GM08714 (cell line): Measurements from ENCODE around the gene ADARB1.

Experiments
- H3K4me3 ChIP-seq: fragments of 200-500 bp; sonication (Bioruptor generic); 2 replicates; pipeline ENCODE4 v1.5.1; 2014; ENCODE audit warnings: mild to moderate bottlenecking, low read length, inconsistent platforms
- ZNF274 ChIP-seq: IDR thresholded peaks from 2 replicates; pipeline ENCODE4 v1.6.1; 2012; ENCODE audit warnings: mild to moderate bottlenecking, low read depth, low read length

The ADARB1 gene

DNA sequence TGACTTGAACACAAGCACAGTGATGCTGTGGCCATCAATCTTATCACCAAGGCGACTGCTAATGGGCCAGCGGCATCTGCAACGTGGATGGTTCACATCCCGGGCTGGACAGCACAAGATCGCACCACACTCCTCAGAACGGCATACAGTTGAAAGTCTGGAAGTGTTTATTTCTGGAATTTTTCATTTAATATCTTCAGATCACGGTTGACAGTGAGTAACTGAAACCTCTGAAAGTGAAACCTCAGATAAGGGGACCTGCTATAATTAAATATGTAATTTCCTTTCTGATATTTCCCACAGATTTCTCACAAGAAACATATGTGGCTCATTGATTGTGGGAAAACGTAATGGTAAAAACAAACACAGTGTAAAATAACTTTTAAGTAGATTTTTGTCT, 129.6 kb downstream of the ADARB1 start:
- no peak overlapping the region for H3K4me3 ChIP-seq
- TF ChIP-seq ZNF274: no peak

DNA sequence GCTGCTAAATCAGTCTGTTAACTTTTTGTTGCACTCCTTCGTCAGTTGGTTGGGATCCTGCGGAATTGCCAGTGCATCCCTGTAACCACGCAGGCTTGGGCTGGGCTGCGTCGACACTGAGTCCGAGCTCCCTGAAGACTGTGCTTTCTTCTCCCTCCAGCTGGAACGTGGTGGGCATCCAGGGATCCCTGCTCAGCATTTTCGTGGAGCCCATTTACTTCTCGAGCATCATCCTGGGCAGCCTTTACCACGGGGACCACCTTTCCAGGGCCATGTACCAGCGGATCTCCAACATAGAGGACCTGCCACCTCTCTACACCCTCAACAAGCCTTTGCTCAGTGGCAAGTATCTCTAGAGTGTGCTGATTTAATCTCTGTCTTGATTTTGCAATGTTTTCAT, 130.0 kb downstream of the ADARB1 start:
- no peak overlapping the region for H3K4me3 ChIP-seq
- TF ChIP-seq ZNF274: no peak

DNA sequence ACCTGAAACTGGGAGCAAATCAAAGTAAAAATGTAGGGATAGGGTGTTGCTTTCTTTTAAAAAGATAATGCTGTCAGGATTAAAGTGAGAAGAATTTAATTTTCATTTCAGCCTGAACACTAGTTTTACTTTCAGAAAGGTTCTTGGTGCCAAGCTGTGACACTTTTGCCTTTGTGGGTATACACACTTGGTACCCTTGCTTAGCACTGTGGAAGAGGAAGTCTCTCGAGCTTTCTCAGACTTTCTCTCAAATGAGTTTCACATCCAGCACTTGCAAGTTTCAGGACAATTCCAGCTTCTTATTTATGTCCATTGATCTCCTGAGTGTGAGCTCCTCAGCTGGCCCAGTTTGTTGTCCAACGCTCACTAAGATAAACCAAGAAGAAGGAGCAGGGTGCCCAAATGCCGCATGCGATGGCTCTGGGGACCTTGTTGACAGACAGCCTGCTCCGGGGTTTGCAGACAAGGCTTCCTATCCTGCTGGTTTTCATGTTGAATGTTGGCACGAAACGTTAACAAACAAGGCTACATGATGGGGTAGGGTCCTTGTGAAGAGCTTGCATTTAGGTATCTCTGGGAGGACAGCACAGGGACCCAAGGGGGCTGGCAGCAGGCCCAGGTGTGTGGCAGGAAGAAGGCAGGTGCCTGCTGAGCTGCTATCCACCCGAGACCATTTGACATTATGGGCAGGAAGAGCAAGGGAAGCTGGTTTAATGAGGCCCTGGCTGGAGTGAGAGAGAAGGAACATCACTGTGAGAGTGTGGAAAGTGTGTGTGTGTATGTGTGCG, 133.7 kb downstream of the ADARB1 start:
- no peak for TF ChIP-seq ZNF274
- H3K4me3 ChIP-seq: no peak overlapping the region

DNA sequence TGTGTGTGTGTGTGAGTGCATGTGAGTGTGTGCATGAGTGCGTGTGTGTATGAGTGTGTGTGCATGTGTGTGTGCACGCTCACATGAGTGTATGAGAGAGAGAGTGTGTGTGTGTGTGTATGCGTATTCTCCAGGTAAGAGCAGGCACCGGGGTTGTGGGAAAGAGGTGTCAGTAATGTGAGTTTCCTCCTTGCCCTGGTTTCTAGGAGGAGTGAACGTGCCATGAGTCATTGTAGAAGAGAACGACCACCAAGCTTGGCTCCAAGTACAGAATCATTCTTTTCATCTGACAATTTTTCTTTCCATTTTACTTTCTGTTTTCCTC, 134.2 kb downstream of the ADARB1 start:
- TF ChIP-seq ZNF274: no peak
- no peak overlapping the region for H3K4me3 ChIP-seq

DNA sequence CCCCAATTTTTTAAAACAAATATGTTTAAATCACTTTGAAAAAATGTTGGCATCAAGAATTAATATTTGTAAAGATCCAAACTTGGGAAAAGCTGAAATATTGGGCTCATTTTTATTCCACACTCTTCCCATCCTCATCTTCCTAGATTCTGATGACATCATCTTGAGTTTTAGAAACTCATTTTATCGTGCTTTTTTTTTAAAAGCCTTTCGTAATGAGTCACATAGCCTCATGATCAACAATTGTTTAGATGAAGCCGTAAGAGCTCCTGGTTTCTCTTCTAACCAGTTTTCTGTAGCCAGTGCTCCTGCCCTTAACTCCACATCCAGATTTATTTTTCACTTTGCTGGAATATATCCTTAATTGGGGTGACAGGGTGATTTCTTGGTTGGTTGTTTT, 134.7 kb downstream of the ADARB1 start:
- H3K4me3 ChIP-seq: no peak overlapping the region
- no peak for TF ChIP-seq ZNF274

DNA sequence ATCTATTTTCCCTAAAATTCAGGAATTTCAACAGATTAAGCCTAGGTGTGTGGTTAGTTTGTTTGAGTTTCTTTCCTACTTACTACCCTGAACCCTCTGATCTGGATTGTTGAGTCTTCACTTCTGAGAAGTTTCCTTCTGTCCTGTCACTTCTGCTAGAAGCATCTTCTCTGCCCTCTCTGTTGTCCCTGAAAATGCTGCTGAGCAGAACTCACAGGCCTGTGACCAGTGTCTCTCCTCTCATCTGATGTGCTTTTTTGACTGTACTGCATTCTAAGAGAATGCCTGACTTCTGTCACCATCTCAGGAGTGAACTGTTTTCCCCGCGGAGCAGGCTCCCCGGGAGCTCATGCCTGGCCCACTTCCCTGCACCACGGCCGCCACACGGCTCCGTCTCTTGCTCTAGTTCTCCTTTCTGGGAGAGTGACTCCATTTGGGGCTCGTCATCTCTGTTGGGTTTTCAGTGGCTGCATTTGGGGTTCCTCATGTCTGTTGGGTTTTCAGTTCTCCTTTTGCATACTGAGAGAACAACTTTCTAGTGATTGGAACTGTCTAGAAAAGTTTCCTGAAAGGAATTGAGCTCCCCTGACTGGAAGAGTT, 135.4 kb downstream of the ADARB1 start:
- H3K4me3 ChIP-seq: no peak overlapping the region
- TF ChIP-seq ZNF274: no peak

DNA sequence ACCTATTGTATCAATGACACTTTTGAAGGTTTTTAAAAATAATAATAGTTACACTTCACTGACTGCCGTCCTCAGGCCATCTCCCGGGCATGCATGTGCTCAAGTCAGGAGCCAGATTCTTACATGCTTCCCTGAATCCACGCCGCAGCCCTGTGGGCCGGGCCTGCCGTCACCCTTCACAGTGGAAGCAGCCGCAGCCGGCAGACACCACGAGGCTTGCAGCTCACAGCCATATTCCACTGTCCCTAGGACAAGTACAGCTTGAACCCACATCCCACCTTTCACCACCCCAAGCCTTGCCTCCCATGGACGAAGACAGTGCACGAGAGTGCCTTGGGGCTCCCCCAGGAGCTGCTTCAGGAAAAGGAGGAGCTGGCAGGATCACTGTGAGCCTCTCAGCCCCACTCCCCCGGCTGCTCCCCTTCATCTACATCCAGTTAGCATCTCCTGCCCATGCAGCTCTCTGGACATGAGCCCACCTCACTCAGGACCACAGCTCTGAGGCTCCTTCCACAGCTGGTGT, 136.1 kb downstream of the ADARB1 start:
- no peak overlapping the region for H3K4me3 ChIP-seq
- TF ChIP-seq ZNF274: no peak

DNA sequence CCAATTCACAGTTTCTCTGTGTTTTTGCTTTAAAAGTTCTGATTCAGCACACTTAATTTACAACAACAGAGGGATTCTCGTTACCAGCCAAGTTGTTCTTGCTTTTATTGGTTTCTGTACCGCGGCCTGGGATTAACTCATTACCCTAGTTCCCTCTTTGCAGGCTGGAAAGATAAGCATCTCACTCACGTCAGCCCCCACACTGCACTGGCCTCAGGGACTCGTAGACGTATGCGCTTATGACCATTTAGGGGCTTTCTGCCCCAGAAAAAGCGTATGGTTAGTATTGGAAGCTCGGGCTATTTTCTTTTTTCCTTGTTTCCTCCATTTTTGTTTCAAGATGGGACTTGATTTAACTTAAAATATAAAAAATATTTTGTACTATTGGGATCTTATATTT, 137.3 kb downstream of the ADARB1 start:
- no peak for TF ChIP-seq ZNF274
- H3K4me3 ChIP-seq: no peak overlapping the region

DNA sequence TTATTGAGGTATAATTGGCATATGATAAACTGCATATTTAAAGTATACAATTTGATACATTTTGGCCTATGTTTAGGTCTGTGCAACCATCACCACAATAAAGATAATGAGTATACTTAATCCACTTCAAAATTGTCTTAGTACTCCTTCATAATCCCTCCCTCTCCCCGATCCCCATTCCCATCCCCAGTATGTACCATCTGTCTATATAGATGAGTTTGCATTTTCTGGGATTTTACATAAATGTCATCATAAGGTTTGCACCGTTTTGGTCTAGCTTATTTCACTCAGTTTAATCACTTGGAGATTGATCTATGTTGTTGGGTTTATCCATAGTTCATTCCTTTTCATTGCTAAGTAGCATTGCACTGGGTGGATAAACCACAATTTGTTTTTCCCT, 139.0 kb downstream of the ADARB1 start:
- no peak overlapping the region for H3K4me3 ChIP-seq

DNA sequence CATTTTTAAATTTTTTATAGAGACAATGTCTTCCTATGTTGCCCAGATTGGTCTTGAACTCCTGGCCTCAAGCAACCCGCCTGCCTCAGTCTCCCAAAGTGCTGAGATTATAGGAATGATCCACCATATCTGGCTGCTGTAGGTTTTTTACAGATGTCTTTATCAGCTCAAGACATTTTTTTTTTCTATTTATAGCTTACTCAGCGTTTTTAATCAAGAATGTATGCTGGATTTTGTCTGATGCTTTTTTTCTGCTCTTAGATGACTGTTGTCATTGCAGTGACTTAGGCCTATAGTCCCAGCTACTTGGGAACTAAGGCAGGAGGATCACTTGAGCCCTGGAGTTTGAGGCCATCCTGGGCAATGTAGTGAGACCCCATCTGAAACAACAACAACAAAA, 140.8 kb downstream of the ADARB1 start:
- no peak for TF ChIP-seq ZNF274
- no peak overlapping the region for H3K4me3 ChIP-seq

More for the DNA sequence above, 139.0 kb downstream of the ADARB1 start:
- no peak for TF ChIP-seq ZNF274

DNA sequence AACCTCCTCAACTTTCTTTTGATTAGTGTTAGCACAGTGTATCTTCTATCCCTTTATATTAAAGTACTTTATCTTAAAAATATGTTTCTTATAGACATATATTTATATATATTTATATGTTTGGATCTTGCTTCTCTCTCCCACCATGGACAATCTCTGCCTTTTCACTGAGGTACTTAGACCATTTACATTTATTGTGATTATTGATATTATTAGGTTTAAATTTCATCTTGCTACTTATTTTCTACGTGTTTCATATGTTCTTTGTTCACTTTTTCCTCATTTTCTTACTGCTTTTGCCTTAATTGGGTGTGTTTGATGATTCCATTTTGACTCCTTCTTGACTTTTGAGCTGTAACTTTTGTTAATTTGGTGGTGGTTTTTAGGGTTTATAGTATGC, 142.6 kb downstream of the ADARB1 start:
- no peak for TF ChIP-seq ZNF274
- H3K4me3 ChIP-seq: no peak overlapping the region

DNA sequence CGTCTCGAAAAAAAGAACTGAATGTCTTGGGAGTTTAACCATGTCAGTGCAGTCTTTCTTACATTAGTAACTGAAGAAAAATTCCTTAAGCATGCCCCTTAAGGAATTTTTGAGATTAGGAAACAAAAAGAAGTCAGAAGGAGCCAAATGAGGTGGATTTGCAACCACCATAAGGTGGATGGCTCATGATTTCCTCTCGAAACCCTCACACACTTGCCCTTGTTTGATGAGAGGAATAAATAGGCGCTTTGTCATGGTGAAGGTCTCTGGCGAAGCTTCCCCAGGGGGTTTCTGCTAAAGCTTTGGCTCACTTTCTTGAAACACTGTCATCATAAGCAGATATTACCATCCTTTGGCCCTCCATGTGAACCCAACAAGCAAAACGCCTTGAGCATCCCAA, 145.1 kb downstream of the ADARB1 start:
- TF ChIP-seq ZNF274: no peak
- no peak overlapping the region for H3K4me3 ChIP-seq

DNA sequence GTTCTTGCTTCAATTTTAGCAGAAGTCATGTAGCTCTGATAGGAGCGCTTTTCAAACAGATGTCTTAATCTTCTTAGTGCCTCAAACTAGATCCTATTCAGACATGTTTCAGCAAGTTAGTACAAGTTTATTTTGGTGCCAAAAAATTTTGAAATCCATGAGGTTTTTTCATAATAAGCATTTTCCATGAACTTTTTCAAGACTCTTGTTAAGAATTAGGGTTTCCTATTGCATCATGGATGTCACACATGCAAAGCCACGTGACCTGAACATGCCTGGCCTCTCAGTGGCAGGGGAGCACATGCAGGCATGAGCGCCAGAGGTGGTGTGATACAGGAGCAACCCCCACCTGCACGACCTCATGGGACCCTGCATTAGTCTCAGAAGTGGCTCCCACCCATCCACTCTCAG, 145.7 kb downstream of the ADARB1 start:
- no peak overlapping the region for H3K4me3 ChIP-seq
- no peak for TF ChIP-seq ZNF274

DNA sequence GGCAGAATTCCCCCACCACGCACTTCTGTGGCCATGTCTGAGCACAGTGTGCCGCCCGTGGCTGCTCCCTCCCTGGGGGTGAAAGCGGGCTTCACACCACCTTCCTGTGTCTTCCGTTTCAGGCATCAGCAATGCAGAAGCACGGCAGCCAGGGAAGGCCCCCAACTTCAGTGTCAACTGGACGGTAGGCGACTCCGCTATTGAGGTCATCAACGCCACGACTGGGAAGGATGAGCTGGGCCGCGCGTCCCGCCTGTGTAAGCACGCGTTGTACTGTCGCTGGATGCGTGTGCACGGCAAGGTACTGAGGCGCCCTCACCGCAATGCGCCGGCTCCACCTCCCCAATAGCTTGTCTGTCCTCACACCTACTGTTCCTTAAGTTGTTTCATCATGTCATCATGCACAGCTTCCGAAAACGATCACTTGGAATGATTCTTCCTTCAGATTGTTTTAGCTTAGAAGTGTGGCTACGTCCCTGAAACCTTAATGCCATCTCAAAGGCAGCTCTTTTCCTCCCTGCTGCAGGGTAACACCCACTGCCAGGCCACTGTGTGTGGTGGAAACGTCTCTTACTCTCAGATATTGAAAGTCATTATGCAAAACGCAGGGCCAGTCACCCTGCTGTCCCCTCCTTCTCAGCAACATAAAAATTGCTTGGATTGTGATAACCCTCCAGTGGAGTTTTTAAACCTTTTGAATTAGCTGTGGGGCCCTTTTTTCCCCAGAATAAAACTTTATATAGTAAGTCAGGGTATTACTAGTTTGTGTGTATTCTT, 146.5 kb downstream of the ADARB1 start:
- no peak overlapping the region for H3K4me3 ChIP-seq
- no peak for TF ChIP-seq ZNF274

DNA sequence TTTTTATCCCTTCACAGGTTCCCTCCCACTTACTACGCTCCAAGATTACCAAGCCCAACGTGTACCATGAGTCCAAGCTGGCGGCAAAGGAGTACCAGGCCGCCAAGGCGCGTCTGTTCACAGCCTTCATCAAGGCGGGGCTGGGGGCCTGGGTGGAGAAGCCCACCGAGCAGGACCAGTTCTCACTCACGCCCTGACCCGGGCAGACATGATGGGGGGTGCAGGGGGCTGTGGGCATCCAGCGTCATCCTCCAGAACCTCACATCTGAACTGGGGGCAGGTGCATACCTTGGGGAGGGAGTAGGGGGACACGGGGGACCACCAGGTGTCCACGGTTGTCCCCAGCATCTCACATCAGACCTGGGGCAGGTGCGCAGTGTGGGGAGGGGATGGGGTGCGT, 147.6 kb downstream of the ADARB1 start:
- no peak for TF ChIP-seq ZNF274
- H3K4me3 ChIP-seq: no peak overlapping the region
